PC-3 (cell line): ENCODE data around the gene EXOC4.

ENCODE experiments used
- EZH2 ChIP-seq: fragments of 300-600 bp; sonication (generic); IDR thresholded peaks from one replicate; pipeline ENCODE4 v1.6.1; 2017; ENCODE audit warnings: antibody characterized with exemption, mild to moderate bottlenecking, low read length; ENCODE audit not compliant: unreplicated experiment
- EZH2phosphoT487 ChIP-seq: fragments of 300-600 bp; sonication (generic); IDR thresholded peaks from 2 replicates; pipeline ENCODE4 v1.6.1; 2018; ENCODE audit warnings: mild to moderate bottlenecking, antibody characterized with exemption, low read length, borderline replicate concordance
- TF ChIP-seq, protein P1 (sequence below): fragments of 300-600 bp; sonication (generic); conservative IDR thresholded peaks from 2 replicates; pipeline ENCODE4 v1.5.1; 2017; ENCODE audit warnings: antibody characterized with exemption, low read depth, mild to moderate bottlenecking, low read length

DNA sequence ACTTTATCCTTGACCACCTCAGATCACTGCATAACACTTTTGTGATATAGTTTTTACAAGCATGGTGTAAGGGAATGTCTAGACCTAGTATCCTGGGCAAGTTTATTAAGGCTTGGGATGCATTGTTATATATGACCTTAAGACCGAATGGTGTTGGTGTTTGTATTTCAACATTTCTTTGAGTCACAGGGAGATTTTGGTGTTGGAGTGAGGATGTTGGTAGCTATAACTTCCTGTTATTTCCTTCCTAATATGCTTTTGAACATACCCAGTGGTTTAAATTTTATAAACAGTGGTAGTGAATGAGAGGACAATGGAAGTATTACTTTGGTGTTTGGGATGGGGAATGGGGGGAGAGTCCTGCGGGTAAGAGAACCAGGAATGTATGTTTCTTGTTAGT, 2.6 kb downstream of the EXOC4 start:
- TF ChIP-seq, protein P1, sequence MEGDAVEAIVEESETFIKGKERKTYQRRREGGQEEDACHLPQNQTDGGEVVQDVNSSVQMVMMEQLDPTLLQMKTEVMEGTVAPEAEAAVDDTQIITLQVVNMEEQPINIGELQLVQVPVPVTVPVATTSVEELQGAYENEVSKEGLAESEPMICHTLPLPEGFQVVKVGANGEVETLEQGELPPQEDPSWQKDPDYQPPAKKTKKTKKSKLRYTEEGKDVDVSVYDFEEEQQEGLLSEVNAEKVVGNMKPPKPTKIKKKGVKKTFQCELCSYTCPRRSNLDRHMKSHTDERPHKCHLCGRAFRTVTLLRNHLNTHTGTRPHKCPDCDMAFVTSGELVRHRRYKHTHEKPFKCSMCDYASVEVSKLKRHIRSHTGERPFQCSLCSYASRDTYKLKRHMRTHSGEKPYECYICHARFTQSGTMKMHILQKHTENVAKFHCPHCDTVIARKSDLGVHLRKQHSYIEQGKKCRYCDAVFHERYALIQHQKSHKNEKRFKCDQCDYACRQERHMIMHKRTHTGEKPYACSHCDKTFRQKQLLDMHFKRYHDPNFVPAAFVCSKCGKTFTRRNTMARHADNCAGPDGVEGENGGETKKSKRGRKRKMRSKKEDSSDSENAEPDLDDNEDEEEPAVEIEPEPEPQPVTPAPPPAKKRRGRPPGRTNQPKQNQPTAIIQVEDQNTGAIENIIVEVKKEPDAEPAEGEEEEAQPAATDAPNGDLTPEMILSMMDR: no peak
- TF ChIP-seq EZH2phosphoT487 (no peak), EZH2 (no peak)
